ENCODE measurements around the gene ERBB4.
"Not testable (repeated sequence)": the region's sequence is repeated elsewhere in the genome, so short reads cannot be mapped to it uniquely, and the experiment has no call there.

The ERBB4 gene

GRCh38 chr2:212288308-212288707 is 250.3 kb downstream of the ERBB4 start:
- no peak for DNase-seq

DNA sequence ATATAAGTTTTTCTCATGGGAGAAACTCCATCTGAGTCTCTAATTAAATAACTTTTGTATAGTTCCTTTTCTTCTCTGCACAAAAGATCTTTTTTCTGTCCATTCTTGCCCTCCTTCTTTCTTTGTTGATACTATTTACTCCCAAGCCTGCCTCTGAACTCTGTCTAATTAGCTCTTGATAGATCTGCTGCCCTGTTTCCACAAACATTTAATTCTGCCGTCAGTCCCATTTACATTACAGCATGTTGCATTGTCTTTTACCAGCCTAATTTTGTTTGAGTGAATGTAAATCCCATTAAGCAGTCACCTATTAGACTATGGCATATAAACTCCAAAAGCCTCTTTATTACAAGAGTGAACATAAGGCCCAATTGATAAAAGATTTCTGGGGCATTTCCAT is 254.4 kb downstream of the ERBB4 start:
- no peak for DNase-seq

DNA sequence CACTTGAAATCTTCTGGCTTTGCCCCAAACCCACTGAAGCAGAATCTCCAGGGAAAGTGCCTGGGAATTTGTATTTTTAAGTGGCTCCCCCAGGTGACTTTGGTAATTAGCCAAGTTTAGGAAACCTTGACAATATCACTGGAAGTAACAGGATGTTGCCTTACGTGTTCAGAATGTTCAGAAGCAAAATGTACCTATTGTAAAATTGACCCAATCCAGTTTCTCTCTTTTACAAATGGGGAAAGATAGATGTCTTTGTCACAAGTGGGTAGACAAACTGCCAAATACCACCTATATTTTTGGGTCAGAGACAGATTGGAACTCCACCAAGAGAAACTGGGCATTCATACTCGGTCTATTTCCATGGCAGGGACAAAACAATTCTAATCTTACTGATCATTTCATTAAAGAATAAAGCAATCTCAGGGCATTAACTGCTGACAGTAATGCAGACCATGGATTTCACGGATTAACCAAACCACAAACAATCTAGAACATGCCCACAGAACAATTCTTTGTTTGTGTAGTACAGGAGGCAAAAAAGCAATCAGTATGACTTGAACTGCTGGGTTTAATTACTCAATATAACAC is 255.8 kb downstream of the ERBB4 start:
- no peak for DNase-seq

DNA sequence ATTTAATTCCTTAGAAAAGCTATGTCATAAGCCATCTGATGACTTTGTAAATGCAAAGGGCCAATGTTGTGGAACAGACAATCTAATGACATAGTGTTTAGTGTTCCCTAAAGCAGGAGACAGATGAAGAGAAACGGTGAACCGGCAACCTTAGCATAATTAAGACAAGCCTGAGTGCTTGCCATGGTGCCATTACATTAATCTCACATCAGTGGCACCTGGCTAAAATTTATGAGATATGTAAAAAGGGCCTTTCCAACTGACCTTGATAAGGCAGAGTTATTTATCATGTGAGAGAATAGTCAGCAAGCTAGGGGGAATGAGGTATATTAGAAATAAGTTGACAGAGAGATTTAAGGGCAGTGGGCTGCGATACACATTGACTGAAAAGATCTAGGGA is 261.8 kb downstream of the ERBB4 start:
- DNase-seq = no peak

DNA sequence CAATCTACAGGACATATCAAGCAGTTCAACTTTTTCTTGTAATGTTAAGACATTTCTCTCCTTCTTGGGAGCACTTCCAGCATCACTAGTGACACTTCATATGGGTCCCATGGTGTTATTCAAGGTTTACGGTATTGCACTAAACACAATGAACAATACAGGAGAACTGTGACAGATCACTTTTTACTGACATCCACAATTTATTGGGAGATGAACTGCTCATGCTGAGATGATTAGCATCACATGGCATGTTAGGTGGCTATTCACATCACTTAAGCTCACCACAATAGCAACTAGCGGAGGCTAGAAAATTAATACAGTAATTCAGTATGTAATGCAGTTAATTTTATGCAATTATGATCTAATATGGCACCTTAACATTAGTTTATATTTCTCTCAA is 264.4 kb downstream of the ERBB4 start:
- DNase-seq = no peak

- DNase-seq = no peak
Measured at GRCh38 chr2:212271583-212271982, 267.0 kb downstream of the ERBB4 start.

GRCh38 chr2:212269005-212269404 is 269.6 kb downstream of the ERBB4 start:
- DNase-seq = no peak

DNA sequence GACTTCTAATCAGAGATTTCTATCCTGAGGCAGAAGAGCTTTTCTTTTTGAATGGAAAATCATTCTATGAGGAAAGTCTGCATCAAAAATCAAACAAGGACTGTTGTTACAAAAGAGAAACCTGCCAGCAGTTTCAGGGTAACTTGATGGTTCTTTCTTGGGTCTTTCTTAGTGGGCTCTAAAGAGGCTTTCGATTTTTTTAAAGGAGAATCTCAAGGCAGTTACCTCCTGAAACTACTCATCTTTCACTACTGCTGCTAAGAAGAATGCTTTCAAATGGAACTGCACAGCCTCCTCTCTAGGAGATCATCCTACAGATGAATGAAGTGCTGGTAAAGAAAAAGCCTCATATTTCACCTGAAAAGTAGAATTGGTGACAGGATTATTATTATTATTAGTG is 272.3 kb downstream of the ERBB4 start:
- DNase-seq = no peak

DNA sequence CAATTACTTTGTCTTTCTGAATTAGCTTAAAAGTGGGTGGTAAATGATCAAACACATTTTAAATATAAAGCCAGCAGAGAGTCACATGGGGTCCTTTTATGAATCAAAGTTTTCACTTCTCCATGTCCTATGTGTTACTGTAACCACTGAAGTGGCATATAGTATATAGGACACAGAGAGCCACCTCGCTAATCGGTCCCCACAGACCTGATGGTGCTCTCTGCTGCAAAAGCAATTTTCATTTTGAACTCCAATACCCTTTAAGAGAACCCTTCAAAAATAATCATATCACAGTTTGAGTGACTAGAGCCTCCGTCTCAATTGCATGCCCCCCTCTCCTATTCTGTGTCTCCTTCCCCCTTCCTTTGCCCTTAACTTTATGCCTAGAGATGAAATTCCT is 272.8 kb downstream of the ERBB4 start:
- no peak for DNase-seq

DNA sequence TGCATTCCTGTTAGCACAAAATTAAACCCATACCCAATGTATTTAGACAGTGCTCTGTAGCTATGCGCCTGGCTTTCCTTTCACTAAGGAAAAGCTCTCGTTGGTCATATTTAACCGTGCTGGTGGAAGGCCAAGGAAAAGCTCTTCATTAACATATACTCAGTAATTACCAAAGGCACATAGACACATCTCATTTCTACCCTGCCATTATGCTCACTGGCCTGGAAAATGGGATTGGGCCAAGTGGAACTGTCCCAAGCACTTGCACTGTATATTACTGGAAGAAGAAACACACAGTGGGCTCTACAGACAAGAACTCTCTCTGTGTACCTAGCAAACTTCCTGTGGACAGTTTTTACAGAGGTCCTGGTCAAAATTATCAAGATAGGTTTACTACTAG is 274.4 kb downstream of the ERBB4 start:
- DNase-seq = no peak

- no peak for DNase-seq
Measured at GRCh38 chr2:212259226-212259625, 279.4 kb downstream of the ERBB4 start.

DNA sequence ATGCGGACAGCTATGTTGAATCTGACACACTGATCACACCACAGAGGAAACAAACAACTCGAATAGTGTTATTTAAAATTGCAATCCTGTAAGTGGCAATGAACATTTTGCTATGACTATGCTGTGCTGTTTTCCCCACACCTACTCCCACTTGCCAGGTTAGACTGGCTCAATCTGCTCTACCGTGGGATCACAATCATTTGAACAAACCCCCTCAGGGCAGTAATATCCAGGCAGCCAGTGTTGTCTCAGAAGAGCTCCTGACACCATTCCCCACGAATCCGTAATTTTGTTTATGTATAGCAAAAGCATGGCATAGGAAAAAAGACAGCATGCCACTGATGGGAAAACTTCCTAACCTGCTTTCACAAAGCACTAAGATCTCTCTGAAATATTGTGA is 284.3 kb downstream of the ERBB4 start:
- no peak for DNase-seq

DNA sequence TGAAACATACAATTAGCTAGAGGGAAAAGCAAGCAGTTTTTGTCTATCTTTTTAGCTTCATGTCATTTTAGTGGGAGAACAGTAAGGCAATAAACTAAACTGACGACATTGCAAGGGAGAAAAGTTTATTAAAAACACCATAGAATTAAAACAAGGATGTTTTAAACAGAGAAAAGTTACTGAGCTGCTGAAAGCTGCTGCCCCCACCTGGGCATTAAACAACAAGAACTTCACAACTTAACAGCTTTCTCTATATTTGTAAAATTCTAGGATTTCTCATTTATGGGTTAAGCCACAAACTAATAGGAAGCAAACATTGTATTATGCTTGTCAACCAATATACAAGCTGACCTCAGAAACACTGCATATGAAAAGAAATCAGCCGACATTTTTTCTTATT is 289.2 kb downstream of the ERBB4 start:
- DNase-seq = no peak

DNA sequence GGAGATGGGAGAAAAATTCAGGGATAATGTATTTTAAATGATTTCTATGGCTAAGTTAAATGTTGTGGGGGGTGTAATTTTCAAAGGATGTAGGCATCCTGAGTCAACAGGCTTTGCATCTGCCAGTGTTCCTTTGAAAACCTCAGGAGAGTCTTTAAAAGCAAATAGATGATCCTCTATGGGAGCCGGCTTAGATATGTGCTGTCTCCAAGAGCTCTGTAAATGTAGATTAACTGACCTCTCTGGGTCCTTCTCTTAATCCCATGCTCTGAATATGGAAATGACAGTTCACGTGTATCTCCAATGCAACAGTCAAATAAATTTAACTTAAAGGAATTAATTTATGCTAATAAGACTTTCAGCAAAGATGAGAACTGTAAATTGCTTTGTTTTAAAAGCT is 292.7 kb downstream of the ERBB4 start:
- no peak for DNase-seq

DNA sequence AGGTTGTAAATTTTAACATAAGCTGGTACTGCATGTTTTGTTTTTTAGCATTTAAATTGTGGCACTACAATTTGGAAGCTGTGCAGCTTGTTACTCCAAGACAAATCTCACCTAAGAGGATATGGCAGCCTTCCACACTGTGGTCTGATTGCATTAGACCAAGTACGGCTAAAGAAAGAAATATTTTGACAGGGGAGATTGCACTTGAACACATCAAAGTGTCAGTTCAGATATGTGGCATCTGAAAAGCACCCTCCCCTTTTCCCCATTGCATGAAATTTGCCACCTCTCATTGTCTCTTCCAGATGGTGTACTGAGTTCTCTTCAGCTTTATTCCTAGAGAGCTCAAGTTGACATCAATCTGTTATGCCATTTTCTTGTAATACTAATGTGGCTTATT is 295.9 kb downstream of the ERBB4 start:
- no peak for DNase-seq

GRCh38 chr2:212238152-212238551 is 300.4 kb downstream of the ERBB4 start:
- not testable (repeated sequence) for DNase-seq

- DNase-seq = no peak
Measured at GRCh38 chr2:212237350-212238095, 301.1 kb downstream of the ERBB4 start.

DNA sequence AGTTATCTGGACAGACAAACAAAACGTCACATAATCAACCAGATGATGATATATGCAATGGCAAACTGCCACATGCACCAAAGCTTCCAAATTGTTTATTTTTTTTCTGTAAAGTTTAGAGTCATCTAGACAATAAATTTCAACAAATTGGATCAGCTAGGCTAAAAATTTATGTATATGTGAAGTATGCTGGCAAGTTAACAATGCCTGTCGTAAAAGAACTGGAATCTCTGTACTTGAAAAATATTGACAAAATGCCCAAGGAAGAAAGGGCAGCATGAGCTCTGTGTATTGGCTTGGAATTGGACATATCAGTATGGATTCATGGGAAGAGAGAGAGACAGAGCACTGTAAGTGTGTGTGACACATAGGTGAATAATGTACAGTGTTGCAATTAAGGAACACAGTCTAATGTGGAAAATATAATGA is 309.8 kb downstream of the ERBB4 start:
- no peak for DNase-seq

GRCh38 chr2:212227755-212228154 is 310.8 kb downstream of the ERBB4 start:
- DNase-seq = no peak

DNA sequence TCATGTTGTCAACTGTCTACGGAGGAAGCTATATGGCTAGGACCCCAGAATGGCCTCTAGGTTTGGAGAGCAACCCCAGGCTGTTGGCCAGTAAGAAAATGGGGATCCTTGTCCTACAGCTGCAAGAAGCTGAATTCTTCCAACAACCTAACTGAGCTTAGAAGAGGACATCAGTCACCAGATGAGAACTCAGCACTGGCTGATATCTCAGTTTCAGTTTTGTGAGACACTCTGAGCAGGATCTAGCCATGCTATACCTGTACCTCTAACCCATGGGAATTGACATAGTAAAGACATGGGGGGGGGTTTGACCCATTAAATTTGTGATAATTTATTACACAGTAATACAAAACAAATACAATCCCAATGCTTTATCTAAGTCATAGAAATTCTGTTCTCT is 312.5 kb downstream of the ERBB4 start:
- DNase-seq = no peak

GRCh38 chr2:212223696-212224095 is 314.9 kb downstream of the ERBB4 start:
- no peak for DNase-seq

GRCh38 chr2:212213191-212213590 is 325.4 kb downstream of the ERBB4 start:
- peak in 1 of 5 experiments; percentile 56 for DNase-seq

DNA sequence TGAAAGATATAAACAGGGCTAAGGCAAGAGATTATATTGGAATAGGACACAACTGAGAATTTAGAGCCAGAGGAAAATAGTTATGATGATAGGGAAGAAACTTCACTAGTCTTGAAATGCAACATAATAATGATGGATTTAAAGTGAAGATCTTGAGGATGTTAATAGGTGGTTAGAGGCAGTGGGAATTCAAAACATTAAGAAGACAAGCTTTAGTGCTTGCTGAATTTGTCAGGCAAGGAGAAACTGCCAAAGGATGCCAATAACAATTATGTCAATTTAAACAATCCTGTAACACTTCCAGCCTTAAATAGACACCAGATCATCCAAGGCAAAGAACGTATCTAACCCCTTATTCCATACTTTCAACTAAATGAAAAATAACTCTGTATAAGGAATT is 330.1 kb downstream of the ERBB4 start:
- no peak for DNase-seq

- DNase-seq = no peak
Measured at GRCh38 chr2:212197776-212198175, 340.8 kb downstream of the ERBB4 start.

- no peak for DNase-seq
Measured at GRCh38 chr2:212195626-212196025, 343.0 kb downstream of the ERBB4 start.

All from T-helper 2 cell (primary cell).